NCI-H1417 treated with DMSO at 0.1 percent for 48 hours (cell line): ENCODE measurements around the gene TNNC2.
"Not testable (repeated sequence)": the region's sequence is repeated elsewhere in the genome, so short reads cannot be mapped to it uniquely, and the experiment has no call there.

ENCODE experiments used
- DNase-seq: peaks from one replicate; lab custom pipeline; 2025; lab: John Stamatoyannopoulos, UW

TNNC2 gene

DNA sequence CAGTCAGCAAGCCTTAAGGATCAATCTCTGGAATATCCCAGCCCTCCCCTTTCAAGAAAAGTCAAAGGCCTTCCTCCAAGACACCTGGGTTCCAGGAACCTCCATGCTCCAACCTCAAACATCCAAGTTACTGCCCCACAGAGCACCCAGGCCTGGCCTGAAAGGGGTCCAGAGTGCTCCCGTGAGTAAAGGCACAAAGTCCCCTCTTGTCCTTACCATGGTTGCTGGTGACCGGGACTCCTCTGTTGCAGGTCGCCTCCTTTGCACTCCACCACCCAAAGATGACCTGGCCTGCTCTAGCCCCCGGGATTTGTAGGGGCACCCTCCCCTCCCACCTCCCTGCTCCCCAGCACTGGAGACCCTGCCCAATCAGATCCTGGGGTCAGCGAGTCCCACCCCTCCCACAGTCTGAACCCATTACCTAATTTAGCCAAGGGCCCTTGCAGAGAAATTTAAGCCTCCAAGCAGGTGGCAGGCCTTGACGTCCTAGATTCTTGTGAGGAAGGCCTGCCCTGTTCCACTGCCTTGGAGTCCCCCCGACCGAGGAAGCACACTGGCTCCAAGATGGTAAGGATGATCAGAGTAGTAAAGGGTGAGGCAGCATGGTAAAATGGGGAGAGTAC lies at the start of gene TNNC2:
Gene TNNC2 (minus strand): TSS at position 283 of the 623 bp plus-strand sequence. CDS start 64 bp downstream, at position 219.
- DNase-seq: no peak

DNA sequence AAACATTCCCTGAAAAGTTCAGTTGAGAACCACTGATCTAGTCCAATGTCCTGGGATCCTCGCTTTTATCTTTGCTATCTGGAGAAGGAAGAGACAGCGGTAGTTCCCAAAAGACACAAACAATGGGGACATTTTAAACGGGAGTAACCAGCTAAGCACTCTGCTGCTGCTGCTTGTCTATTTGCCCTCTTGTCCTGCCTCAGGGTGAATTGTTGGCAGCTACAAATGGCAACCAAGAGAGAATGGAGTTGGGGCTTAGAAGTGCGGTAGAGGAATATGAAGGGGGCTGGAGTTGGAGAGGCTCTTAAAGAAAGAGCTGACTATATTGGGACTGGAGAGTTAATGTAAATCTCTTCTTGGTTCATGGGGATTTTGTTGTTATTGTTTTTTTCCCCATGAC lies 47.5 kb upstream of the TNNC2 start:
- DNase-seq: no peak

- not testable (repeated sequence) for DNase-seq
Observed at GRCh38 chr20:45874104-45874481, 47.0 kb upstream of the TNNC2 start.

- DNase-seq: no peak
Observed at GRCh38 chr20:45873409-45874103, 46.4 kb upstream of the TNNC2 start.

DNA sequence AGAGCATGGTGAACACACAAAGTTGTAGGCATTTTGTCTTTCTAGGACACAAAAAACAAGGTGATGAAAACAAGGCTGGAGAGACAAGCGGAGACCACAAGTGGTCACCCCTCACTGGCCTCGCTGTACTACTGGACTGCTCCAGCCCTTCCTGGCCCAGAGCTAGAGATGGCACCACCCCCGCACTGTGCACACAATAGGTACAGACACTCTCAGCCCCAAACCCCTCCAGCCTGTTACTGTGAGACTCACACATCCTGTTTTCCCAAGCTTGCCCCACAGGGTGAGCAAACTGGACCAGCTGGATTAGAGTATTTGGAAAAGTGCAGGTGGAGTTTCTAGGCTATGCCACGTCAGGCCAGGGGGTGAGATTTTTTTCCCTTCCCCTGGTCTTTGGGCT lies 45.5 kb upstream of the TNNC2 start:
- DNase-seq: no peak

DNA sequence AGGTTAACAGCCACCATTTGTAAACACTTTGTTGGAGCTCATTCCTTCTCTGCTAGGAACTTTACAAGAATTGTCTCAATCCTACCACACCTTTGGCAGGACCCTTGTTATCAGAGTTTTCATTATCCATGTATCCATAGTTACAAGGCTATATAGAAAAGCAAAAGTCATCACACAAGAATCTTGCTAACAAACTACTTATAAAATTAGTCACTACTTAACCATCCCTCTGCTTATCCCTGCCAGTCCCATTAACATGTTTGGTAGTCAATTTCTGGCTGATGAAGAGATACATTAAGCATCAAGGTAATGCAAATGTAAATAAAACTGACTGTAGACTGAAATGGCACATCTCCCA lies 40.7 kb upstream of the TNNC2 start:
- no peak for DNase-seq

- no peak for DNase-seq
Observed at GRCh38 chr20:45867136-45867818, 40.2 kb upstream of the TNNC2 start.

GRCh38 chr20:45866454-45866853 lies 39.3 kb upstream of the TNNC2 start:
- no peak for DNase-seq

GRCh38 chr20:45863543-45864470 lies 36.7 kb upstream of the TNNC2 start:
- DNase-seq: no peak

GRCh38 chr20:45861221-45862075 lies 34.3 kb upstream of the TNNC2 start:
- DNase-seq: no peak

GRCh38 chr20:45860560-45861220 lies 33.6 kb upstream of the TNNC2 start:
- no peak for DNase-seq

DNA sequence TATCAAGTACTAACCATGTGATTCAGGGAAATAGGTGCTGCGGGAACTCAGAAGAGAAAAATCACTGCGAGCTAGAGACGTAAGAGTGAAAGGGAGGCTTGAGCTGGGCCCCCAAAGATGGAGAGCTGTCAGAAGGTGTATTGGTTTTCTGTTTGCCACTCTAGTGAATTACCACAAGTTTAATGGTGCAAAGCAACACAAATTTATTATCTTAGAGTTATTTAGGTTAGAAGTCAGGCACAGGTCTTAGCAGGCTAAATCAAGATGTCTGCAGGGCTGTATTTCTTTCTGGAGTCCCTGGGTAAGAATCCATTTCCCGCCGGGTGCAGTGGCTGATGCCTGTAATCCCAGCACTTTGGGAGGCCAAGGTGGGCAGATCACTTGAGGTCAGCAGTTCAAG lies 32.8 kb upstream of the TNNC2 start:
- DNase-seq: no peak

GRCh38 chr20:45857882-45858216 lies 30.7 kb upstream of the TNNC2 start:
- DNase-seq: no peak

- DNase-seq: peak; percentile 99
Observed at GRCh38 chr20:45857114-45857881, 30.2 kb upstream of the TNNC2 start, which contains the start of the genes ACOT8 and ZSWIM3. TSS of gene ACOT8 (minus strand) at chr20:45857392. CDS start at chr20:45857315, 77 bp downstream. TSS of gene ZSWIM3 (plus strand) at chr20:45857614. CDS start at chr20:45857826, 212 bp downstream.

- no peak for DNase-seq
Observed at GRCh38 chr20:45853484-45853883, 26.4 kb upstream of the TNNC2 start.

DNA sequence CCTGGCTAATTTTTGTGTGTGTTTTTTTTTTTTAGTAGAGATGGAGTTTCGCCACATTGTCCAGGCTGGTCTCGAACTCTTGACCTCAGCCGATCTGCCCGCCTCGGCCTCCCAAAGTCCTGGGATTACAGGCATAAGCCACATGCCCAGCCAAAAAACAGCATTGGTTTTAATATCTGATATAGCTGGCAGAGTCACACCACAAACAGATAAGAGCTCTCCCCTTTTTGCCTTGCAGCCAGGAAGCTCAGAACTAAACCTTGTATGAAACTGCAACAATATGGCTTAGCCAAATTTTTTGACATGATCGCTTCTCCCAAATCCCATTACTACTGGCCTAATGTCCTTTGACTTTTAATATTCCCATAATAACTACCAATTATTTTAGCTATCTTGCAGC lies 25.2 kb upstream of the TNNC2 start:
- DNase-seq: no peak

DNA sequence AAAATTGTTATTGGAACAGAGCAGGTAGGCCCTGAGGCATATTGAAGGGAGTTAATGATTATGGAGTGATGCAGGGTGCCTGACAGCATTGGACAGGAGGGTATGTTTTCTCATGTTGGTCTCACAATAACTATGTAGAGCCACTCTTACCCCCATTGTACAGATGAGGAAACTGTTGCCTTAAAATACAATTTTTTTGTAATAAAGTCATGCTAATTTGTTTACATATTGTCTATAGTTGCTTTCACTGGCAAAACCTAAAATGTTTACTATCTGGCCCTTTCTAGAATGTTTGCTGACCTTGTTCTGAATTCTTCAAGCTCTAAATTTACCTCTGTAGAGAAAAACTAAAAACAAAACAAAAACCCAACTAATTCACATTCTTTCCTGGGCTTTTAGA lies 24.4 kb upstream of the TNNC2 start:
- no peak for DNase-seq

- DNase-seq: no peak
Observed at GRCh38 chr20:45850926-45851325, 23.8 kb upstream of the TNNC2 start.

DNA sequence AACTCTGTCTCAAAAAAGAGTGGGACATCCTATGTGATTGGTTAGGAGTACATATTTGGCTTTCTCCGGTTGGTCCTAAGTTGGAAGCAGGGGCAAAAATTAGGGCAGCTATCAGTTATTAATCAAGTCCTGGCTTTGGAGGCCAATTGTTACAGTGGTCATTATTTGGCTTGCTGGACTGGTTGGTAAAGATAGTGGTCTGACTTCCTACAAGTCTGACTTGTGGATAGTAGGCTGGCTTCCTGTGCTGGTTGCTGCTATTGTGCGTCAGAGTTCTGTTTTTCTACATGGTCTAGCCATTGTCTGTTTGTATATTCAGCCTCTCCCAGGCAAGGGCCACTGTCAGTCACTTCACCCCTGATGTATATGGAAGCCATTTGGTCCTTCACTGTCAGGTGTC lies 23.1 kb upstream of the TNNC2 start:
- no peak for DNase-seq
